AG10803 (cell line): ENCODE data around the gene STPG4.
A peak's percentile ranks its signal among the peaks of the same experiment; 100 is the strongest.

Experiments used
- DNase-seq: peaks from one replicate; pipeline ENCODE4 v3.0.0; 2010; ENCODE audit warnings: low read depth
- H3K4me3 ChIP-seq: 2 replicates; pipeline ENCODE4 v1.5.1; 2011; ENCODE audit warnings: mild to moderate bottlenecking, low read length, control low read depth
- CTCF ChIP-seq: conservative IDR thresholded peaks from 2 replicates; pipeline ENCODE4 v1.5.1; 2011; ENCODE audit warnings: mild to moderate bottlenecking, low read length, control low read depth, inconsistent platforms

Gene STPG4

GRCh38 chr2:47058003-47058931, 96.8 kb downstream of the STPG4 start:
- TF ChIP-seq CTCF = peak; percentile 28
- peak; percentile 97 for DNase-seq
- H3K4me3 ChIP-seq = no peak overlapping the region

- H3K4me3 ChIP-seq = no peak overlapping the region
- no peak for TF ChIP-seq CTCF
- no peak for DNase-seq
Measured at GRCh38 chr2:47057687-47058002, 97.5 kb downstream of the STPG4 start.

- DNase-seq = peak; percentile 75
Measured at GRCh38 chr2:47056868-47057686, 98.0 kb downstream of the STPG4 start.

GRCh38 chr2:47056374-47056773, 98.7 kb downstream of the STPG4 start:
- DNase-seq = peak; percentile 94
- no peak overlapping the region for H3K4me3 ChIP-seq

More at GRCh38 chr2:47056868-47057686, 98.0 kb downstream of the STPG4 start:
- no peak for TF ChIP-seq CTCF
- no peak overlapping the region for H3K4me3 ChIP-seq

GRCh38 chr2:47054868-47055267, 100.2 kb downstream of the STPG4 start:
- H3K4me3 ChIP-seq = no peak overlapping the region
- TF ChIP-seq CTCF = no peak
- DNase-seq = no peak

More at GRCh38 chr2:47056374-47056773, 98.7 kb downstream of the STPG4 start:
- TF ChIP-seq CTCF = no peak

GRCh38 chr2:47054036-47054555, 101.0 kb downstream of the STPG4 start:
- no peak overlapping the region for H3K4me3 ChIP-seq
- TF ChIP-seq CTCF = no peak
- DNase-seq = no peak
